Measurements from ENCODE around the gene ABHD17A.
A peak's percentile ranks its signal among the peaks of the same experiment; 100 is the strongest.
"Not testable (repeated sequence)": the region's sequence is repeated elsewhere in the genome, so short reads cannot be mapped to it uniquely, and the experiment has no call there.

Gene ABHD17A

DNA sequence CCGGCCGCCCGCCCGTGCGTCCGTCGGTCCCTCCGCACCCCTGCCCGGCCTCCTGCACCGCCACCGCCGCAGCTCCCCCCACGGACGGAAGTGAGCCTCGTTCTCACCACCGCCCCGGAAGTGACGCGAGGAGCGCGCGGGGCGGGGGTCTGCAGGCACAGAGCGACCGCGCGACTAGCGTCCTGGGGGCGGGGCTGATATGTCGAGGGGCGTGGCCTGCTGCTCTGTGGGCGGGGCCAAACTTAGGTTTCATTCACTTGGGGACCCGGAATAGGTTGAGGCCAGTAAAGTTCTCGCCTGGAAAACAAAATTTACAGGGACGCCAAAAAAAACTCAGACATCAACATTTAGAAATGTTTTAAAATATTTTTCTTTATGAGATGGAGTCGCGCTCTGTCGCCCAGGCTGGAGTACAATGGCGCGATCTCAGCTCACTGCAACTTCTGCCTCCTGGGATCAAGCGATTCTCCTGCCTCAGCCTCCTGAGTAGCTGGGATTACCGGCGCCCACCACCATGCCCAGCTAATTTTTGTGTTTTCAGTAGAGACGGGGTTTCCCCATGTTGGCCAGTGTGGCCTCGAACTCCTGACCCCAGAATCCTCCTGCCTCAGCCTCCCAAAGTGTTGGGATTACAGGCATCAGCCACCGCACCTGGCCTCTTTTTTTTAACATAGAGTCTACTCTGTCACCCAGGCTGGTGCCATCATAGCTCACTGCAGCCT lies at the start of gene ABHD17A:
ABHD17A (minus strand) TSS at position 99 of the 722 bp plus-strand sequence. CDS start 3,930 bp downstream, outside the sequence.
- H3K36me3 ChIP-seq (ENCODE audit: insufficient read depth, insufficient read length, low read length): peaks cover 17% of the 10 kb centered on the region
- peak; percentile 91 for DNase-seq (ENCODE audit: low read depth, low spot score)
- H3K4me3 ChIP-seq (ENCODE audit: insufficient read length, low read depth): peak within 1 kb of the TSS; percentile 97
- H3K9me3 ChIP-seq (ENCODE audit: insufficient read depth, low read length); H3K27me3 ChIP-seq (ENCODE audit: insufficient read depth, insufficient read length): not testable (repeated sequence)
- peak within 1 kb of the TSS; percentile 99 for H3K9ac ChIP-seq (ENCODE audit: insufficient read length, low read depth)
- peaks cover 21% of the 10 kb centered on the region for H3K4me1 ChIP-seq (ENCODE audit: insufficient read depth, insufficient read length)

DNA sequence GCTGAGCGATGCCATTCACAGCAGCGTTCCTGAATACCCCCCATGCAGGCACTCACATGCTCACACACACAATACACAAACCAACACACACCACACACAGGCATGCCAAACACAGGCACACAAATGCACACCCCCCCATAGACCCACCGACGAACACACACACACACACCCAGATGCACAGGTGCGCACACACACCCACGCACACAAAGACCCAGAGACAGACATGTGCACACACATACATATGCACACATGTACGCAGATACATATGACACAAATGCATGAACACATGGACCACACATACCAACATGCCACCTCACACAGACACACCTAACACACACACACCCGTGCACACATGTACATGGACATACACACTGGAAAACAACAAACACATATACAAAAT lies 48.6 kb upstream of the ABHD17A start:
- Histone ChIP-seq H3K9ac (ENCODE audit: insufficient read length, low read depth) (no peak overlapping the region), H3K4me1 (ENCODE audit: insufficient read depth, insufficient read length) (peaks cover 8% of the 10 kb centered on the region), H3K36me3 (ENCODE audit: insufficient read depth, insufficient read length, low read length) (no peaks in the 10 kb centered on the region), H3K9me3 (ENCODE audit: insufficient read depth, low read length) (peaks cover 12% of the 10 kb centered on the region; the same call in 1 of the 2 replicates), H3K4me3 (ENCODE audit: insufficient read length, low read depth) (no peak overlapping the region), H3K27me3 (ENCODE audit: insufficient read depth, insufficient read length) (peaks cover 6% of the 10 kb centered on the region)
- DNase-seq (ENCODE audit: low read depth, low spot score): no peak
- TF ChIP-seq ZNF274 (IDR thresholded peaks at IDR 0.05; ENCODE audit: low read depth, low read length): no peak
- no peak for TF ChIP-seq YY1 (IDR thresholded peaks at IDR 0.05; ENCODE audit: insufficient read depth, insufficient read length)
- TF ChIP-seq SUZ12 (IDR thresholded peaks at IDR 0.05; ENCODE audit: extremely low read depth, insufficient read depth, insufficient read length): no peak

- Histone ChIP-seq H3K9ac (ENCODE audit: insufficient read length, low read depth) (no peak overlapping the region), H3K9me3 (ENCODE audit: insufficient read depth, low read length) (peaks cover 12% of the 10 kb centered on the region; the same call in 1 of the 2 replicates), H3K36me3 (ENCODE audit: insufficient read depth, insufficient read length, low read length) (no peaks in the 10 kb centered on the region), H3K27me3 (ENCODE audit: insufficient read depth, insufficient read length) (peaks cover 8% of the 10 kb centered on the region), H3K4me3 (ENCODE audit: insufficient read length, low read depth) (no peak overlapping the region), H3K4me1 (ENCODE audit: insufficient read depth, insufficient read length) (peaks cover 8% of the 10 kb centered on the region)
- TF ChIP-seq ZNF274 (IDR thresholded peaks at IDR 0.05; ENCODE audit: low read depth, low read length) (no peak), YY1 (IDR thresholded peaks at IDR 0.05; ENCODE audit: insufficient read depth, insufficient read length) (no peak), SUZ12 (IDR thresholded peaks at IDR 0.05; ENCODE audit: extremely low read depth, insufficient read depth, insufficient read length) (no peak)
- DNase-seq (ENCODE audit: low read depth, low spot score): no peak
Measured at GRCh38 chr19:1933244-1933643, 47.9 kb upstream of the ABHD17A start.

- no peak for DNase-seq (ENCODE audit: low read depth, low spot score)
- Histone ChIP-seq H3K4me1 (ENCODE audit: insufficient read depth, insufficient read length) (peaks cover 7% of the 10 kb centered on the region), H3K4me3 (ENCODE audit: insufficient read length, low read depth) (no peak overlapping the region), H3K27me3 (ENCODE audit: insufficient read depth, insufficient read length) (peaks cover 13% of the 10 kb centered on the region), H3K9me3 (ENCODE audit: insufficient read depth, low read length) (peaks cover 12% of the 10 kb centered on the region; the same call in 1 of the 2 replicates), H3K9ac (ENCODE audit: insufficient read length, low read depth) (no peak overlapping the region), H3K36me3 (ENCODE audit: insufficient read depth, insufficient read length, low read length) (no peaks in the 10 kb centered on the region)
- TF ChIP-seq YY1 (IDR thresholded peaks at IDR 0.05; ENCODE audit: insufficient read depth, insufficient read length): no peak
- no peak for TF ChIP-seq ZNF274 (IDR thresholded peaks at IDR 0.05; ENCODE audit: low read depth, low read length)
- TF ChIP-seq SUZ12 (IDR thresholded peaks at IDR 0.05; ENCODE audit: extremely low read depth, insufficient read depth, insufficient read length): no peak
Measured at GRCh38 chr19:1932395-1932794, 47.1 kb upstream of the ABHD17A start.

DNA sequence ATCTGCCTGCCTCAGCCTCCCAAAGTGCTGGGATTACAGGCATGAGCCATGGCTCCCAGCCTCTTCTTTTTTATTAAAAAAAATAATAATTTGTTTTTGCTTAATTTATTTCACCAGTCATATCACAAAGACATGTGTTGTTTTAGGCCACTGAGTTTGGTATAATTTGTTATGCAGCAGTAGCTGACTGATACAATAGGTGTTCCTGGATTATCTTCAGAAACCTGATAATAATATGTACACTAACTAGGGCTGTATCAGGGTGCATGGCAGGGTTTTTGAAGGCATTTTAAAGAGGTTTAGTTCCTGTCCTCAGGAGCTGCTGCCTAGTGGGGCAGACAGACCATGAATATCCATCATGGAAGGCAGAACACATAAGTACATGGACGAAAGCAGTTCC lies 46.1 kb upstream of the ABHD17A start:
- no peak for DNase-seq (ENCODE audit: low read depth, low spot score)
- Histone ChIP-seq H3K9me3 (ENCODE audit: insufficient read depth, low read length) (peaks cover 12% of the 10 kb centered on the region; the same call in 1 of the 2 replicates), H3K27me3 (ENCODE audit: insufficient read depth, insufficient read length) (peaks cover 13% of the 10 kb centered on the region), H3K9ac (ENCODE audit: insufficient read length, low read depth) (no peak overlapping the region), H3K4me1 (ENCODE audit: insufficient read depth, insufficient read length) (peaks cover 7% of the 10 kb centered on the region), H3K4me3 (ENCODE audit: insufficient read length, low read depth) (no peak overlapping the region), H3K36me3 (ENCODE audit: insufficient read depth, insufficient read length, low read length) (no peaks in the 10 kb centered on the region)
- TF ChIP-seq SUZ12 (IDR thresholded peaks at IDR 0.05; ENCODE audit: extremely low read depth, insufficient read depth, insufficient read length): no peak
- no peak for TF ChIP-seq YY1 (IDR thresholded peaks at IDR 0.05; ENCODE audit: insufficient read depth, insufficient read length)
- no peak for TF ChIP-seq ZNF274 (IDR thresholded peaks at IDR 0.05; ENCODE audit: low read depth, low read length)

DNA sequence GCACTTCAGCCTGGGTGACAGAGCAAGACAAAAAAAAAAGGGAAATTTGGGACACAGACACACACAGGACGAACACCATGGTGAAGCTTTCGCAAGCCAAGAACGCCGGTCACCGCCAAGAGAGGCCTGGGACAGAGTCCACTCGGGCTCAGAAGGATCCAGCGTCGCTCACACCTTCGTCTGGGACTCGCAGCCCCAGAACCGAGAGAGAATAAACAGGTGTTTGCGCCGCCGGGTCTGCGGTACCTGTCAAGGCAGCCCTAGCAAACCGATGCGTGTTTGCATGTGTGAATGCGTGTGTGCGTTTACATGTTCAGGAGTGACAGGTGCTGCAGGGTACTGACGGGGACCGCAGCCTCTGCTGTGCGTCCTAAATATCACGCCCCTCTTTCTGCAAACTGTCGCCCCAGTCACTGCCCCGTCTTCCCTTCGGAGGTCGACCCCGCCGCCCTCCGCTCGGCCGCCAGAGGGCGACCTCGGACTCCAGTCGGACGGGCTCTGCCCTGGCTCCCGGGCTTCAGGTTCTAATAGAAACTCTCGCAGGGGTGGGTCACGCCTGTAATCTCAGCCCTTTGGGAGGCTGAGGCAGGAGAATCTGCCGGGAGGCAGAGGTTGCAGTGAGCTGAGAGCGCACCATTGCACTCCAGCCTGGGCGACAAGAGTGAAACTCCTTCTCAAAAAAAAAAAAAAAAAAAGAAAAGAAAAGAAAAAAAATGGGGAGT lies 43.9 kb upstream of the ABHD17A start:
- H3K4me1 ChIP-seq (ENCODE audit: insufficient read depth, insufficient read length): peaks cover 7% of the 10 kb centered on the region
- no peak for TF ChIP-seq SUZ12 (IDR thresholded peaks at IDR 0.05; ENCODE audit: extremely low read depth, insufficient read depth, insufficient read length)
- TF ChIP-seq YY1 (IDR thresholded peaks at IDR 0.05; ENCODE audit: insufficient read depth, insufficient read length): no peak
- H3K27me3 ChIP-seq (ENCODE audit: insufficient read depth, insufficient read length): peaks cover 13% of the 10 kb centered on the region
- peak; percentile 71 for DNase-seq (ENCODE audit: low read depth, low spot score)
- peaks cover 12% of the 10 kb centered on the region; the same call in 1 of the 2 replicates for H3K9me3 ChIP-seq (ENCODE audit: insufficient read depth, low read length)
- H3K9ac ChIP-seq (ENCODE audit: insufficient read length, low read depth): peak overlapping the region; percentile 62
- peaks cover 12% of the 10 kb centered on the region for H3K36me3 ChIP-seq (ENCODE audit: insufficient read depth, insufficient read length, low read length)
- peak overlapping the region; percentile 19 for H3K4me3 ChIP-seq (ENCODE audit: insufficient read length, low read depth)

DNA sequence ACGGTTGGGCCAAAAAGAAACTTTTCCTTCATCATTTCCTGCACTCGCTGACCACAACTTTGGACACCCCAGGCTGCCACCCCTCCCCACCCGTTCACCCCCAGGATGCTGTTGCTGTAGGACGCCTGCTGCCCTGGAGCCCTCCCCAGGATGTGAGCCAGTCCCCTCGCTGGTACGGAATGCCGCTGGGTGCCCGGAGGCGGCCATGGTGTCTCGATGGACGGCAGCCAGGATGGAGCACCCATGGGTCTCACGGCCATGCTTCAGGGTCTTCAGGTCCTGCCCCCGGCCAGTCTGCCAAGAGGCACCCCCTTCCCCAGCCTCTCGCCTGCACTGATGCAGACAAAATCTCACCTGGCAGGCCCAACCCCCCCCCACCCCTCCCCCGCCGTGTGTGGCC lies 40.2 kb upstream of the ABHD17A start:
- Histone ChIP-seq H3K36me3 (ENCODE audit: insufficient read depth, insufficient read length, low read length) (peaks cover 46% of the 10 kb centered on the region), H3K27me3 (ENCODE audit: insufficient read depth, insufficient read length) (peaks cover 10% of the 10 kb centered on the region), H3K4me3 (ENCODE audit: insufficient read length, low read depth) (no peak overlapping the region), H3K9me3 (ENCODE audit: insufficient read depth, low read length) (no peaks in the 10 kb centered on the region), H3K9ac (ENCODE audit: insufficient read length, low read depth) (no peak overlapping the region), H3K4me1 (ENCODE audit: insufficient read depth, insufficient read length) (peaks cover 7% of the 10 kb centered on the region)
- no peak for TF ChIP-seq ZNF274 (IDR thresholded peaks at IDR 0.05; ENCODE audit: low read depth, low read length)
- TF ChIP-seq YY1 (IDR thresholded peaks at IDR 0.05; ENCODE audit: insufficient read depth, insufficient read length): no peak
- TF ChIP-seq SUZ12 (IDR thresholded peaks at IDR 0.05; ENCODE audit: extremely low read depth, insufficient read depth, insufficient read length): no peak
- no peak for DNase-seq (ENCODE audit: low read depth, low spot score)
